Eye (tissue), 1 donor: ENCODE data around the gene SOD2.
"Not testable (repeated sequence)": the region's sequence is repeated elsewhere in the genome, so short reads cannot be mapped to it uniquely, and the experiment has no call there.

Experiments
- DNase-seq: peaks from one replicate; pipeline ENCODE4 v3.0.0-alpha.2; 2015

Gene SOD2

GRCh38 chr6:159680104-159680503 is 12.9 kb downstream of the SOD2 start:
- DNase-seq = no peak

DNA sequence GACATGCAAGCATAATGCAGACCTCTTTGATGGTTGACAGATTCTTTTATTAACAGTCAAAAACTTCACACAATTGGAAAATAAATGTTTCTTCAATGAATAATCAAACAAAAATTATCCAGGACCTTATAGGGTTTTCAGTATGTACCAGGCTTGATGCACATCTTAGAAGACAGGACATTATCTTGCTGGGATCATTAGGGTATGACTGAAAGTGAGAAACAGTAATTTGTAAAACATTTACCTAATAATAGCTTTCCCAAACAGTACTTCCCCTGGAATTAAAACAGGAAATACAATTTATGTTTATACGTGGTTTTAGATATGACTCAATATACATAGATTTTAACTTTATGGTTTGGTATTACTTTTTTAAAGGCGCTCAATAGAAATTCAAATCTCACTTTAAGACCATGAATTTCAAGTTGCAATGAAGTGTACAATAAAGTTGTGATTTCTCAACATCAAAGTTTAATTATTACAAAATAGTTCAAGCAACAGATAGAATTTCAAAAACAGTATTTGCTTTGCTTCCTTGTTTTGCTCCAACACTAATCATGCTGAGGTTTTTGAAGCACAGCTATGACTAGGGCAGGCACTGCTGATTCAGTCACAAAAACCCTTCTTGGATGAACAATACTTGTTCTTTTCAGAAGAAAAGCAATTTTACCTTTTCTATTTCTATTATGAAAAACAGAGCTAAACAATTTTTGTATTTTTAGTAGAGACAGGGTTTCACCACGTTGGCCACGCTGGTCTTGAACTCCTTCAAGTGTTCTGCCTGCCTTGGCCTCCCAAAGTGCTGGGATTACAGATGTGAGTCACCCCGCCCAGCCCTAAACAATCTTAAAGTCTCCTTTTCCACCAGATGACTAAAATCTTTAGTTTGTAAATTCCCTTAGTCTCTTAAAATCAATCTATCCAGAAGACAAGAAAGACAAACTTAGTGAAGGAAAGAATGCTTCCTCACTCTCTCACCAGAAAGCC is 13.7 kb downstream of the SOD2 start:
- no peak for DNase-seq

- no peak for DNase-seq
These were observed 14.5 kb downstream of the SOD2 start for GRCh38 chr6:159678574-159678973.

GRCh38 chr6:159677506-159678165 is 15.4 kb downstream of the SOD2 start:
- no peak for DNase-seq

DNA sequence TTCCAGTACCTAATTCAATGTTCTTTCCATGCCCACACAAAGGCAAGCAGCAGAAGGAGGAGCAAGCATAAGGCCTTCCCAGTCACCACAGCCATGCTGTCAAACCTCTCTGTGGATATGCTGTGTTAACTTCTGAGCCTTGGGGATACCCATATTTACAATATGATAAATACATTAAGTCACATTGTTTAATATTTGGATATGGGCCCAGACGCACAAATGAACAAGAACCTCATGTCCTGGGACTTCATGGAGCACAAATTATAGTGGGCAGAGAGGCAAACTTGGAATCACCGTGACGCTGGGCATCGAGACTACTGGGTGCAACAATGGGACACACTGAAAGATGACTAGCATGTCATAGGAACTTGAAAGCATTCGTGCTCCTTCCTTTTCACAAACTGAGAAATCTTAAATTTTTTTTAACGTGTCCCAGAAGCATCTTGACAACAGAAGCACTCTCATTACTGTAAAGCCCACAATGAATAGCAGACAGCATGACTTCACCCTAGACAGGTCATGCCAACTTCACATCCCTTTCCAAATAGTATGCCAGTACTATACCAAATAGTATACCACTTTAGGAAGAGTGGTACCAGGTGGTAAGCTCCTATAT is 16.0 kb downstream of the SOD2 start:
- no peak for DNase-seq

DNA sequence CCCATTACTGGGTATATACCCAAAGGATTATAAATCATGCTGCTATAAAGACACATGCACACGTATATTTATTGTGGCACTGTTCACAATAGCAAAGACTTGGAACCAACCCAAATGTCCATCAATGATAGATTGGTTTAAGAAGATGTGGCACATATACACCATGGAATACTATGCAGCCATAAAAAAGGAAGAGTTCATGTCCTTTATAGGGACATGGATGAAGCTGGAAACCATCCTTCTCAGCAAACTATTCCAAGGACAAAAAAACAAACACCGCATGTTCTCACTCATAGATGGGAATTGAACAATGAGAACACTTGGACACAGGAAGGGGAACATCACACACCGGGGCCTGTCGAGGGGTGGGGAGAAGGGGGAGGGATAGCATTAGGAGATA is 16.8 kb downstream of the SOD2 start:
- DNase-seq = not testable (repeated sequence)

DNA sequence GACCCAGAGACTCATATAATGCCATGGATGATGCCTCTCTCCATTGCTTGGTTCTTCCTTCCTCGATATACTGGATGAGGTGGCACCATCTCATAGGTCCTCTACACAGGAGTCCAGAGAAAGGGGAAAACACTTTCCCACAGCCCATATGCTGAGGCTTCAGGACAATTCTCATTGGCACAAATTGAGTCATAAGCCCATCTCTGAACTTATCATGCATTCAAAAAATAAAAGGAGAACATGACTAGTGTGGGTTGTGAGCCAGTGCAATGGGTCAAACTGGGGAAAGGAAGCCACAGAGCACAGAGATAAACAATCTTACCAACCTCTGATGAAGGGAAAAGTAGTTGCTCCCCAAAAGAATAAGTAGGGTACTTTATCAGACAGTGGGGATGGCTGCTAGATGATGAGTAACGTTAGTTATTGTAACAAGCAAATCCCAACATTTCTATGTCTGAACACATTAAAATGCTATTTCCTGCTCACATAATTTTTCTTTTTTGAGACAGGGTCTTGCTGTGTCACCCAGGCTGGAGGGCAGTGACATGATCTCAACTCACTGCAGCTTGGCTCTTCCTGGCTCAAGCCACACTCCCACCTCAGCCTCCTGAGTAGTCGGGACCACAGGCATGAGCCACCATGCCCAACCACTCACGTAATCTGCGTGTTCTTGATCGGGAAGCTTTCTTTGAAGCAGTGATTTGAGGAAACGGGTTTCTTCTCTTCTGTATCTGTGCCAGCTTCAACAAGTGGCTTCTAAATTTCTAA is 27.0 kb downstream of the SOD2 start:
- no peak for DNase-seq

- DNase-seq = not testable (repeated sequence)
These were observed 29.6 kb downstream of the SOD2 start for GRCh38 chr6:159663368-159663889.

- DNase-seq = not testable (repeated sequence)
These were observed 31.1 kb downstream of the SOD2 start for GRCh38 chr6:159661977-159662376.

GRCh38 chr6:159655409-159655988 is 37.5 kb downstream of the SOD2 start:
- no peak for DNase-seq

DNA sequence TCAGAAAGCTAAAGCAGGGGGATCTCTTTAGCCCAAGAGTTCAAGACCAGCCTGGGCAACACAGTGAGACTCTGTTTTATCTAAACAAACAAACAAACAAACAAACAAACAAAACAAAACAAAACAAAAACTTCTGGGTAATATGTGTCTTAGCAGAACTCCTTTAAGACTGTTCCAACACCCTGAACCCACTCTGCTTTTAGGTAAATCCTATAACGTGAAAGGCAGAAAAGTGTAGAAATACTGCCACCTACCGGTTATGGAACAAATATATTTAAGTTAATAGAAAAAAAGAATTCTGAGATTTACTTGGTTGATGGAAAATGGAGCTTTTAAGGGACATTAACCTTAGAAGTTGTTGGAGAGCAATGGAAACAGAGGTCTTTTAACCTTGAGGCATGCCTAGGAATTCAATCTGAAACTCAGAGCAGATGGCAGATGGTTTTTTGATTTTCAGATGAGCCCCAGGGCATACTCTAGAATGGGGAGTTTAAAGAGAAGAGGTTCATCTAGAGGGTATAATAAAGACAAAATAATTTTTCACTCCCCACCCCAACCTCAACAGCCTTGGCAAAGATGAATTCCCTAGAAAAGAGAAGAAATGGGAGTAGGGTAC is 38.5 kb downstream of the SOD2 start:
- peak; percentile 83 for DNase-seq

DNA sequence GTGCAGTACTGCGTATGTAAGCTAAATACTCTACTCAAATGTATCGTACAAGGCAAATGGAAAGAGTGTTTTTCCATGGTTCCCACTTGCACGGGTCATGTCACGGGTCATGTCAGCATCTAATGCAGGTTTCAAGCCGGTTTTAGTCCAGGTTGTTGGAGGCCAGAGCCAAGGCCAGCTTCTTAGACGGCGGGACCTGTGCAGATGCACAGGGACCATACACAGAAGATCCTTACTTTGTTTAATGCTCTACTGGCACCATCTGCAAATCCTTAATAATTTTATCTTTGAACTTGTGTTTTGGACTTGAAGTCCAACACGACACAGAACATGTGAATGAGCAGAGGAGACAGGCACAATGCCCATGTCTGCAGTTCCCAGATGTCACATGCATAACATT is 42.7 kb downstream of the SOD2 start:
- DNase-seq = no peak

DNA sequence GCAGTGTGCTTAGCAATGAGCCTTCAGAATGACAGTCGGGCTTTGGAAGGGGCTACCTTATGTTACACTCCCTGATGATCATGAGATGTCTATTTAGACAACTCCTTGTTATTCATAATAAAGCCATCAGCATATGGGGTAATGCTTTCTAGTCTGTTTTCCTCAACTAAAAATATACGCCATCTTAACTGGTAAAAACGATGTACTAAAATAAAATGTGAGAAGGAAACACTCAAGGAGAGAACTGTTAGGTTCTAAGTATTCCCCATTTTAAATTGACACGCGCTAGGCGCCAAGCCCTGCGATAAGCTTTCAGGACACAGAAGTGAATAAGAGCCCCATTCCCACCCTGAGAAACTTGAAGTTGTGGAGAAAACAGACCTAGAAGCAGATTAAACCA is 43.6 kb downstream of the SOD2 start:
- no peak for DNase-seq

- DNase-seq = no peak
These were observed 46.3 kb downstream of the SOD2 start for GRCh38 chr6:159646733-159647132.

- no peak for DNase-seq
These were observed 46.9 kb downstream of the SOD2 start for GRCh38 chr6:159646116-159646515.

DNA sequence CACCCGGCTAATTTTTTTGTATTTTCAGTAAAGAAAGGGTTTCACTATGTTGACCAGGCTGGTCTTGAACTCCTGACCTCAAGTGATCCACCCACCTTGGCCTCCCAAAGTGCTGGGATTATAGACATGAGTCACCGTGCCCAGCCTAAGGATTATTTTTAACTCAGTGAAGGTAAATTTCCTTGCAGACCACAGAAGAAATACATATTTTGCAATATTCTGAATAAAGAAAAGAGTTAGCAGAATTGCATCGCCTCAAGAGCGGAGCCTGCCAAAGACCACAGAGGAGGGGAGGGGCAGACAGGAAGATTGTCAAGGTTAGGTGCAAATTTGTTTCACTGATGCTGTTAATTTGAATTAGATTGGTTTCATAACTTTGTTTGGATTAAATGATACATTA is 47.4 kb downstream of the SOD2 start:
- no peak for DNase-seq
